Measurements from ENCODE around the gene TDRD7. TPM values are rescaled to one million over a fixed set of nuclear protein-coding genes. Genes with fewer than 3 reads are reported as not detected.

Gene TDRD7
- total and polyA plus RNA-seq, 2 experiments from 2014 or later = 4.2 to 4.5 TPM

- Histone ChIP-seq H3K4me3 (no peak overlapping the region), H3K36me3 (peaks cover 5% of the 10 kb centered on the region), H3K4me1 (ENCODE audit: low read depth) (peaks cover 42% of the 10 kb centered on the region), H3K27me3 (no peaks in the 10 kb centered on the region), H3K27ac (peak overlapping the region; percentile 85), H3K9me3 (ENCODE audit: low read depth) (no peaks in the 10 kb centered on the region)
- no peak for DNase-seq (ENCODE audit: low read depth in 1 of 2, low spot score in 1 of 2)
- no peak for TF ChIP-seq CTCF (IDR thresholded peaks at IDR 0.05; ENCODE audit: low read depth, low read length)
These were observed 120.0 kb downstream of the TDRD7 start for GRCh38 chr9:97531888-97532376.

DNA sequence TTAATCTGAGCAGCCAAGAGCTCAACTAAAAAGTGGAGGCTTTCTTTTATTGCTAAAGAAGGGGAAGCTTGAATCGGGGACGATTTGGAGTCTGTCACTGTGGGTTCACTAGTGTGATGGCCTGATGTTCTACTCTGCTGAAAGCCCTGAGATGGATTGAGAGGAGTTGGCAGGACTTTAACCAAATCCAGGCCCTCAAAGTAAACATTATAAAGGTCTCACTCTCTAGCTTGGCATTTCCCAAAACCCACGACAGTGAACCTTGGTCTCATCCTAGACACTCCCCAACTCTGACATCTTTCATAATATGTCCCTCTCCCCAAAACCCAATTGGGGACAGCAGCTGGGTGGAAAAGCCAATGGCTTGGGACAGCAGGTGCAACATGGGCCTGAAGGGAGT, 122.3 kb downstream of the TDRD7 start:
- peaks cover 19% of the 10 kb centered on the region for H3K4me1 ChIP-seq (ENCODE audit: low read depth)
- TF ChIP-seq CTCF (IDR thresholded peaks at IDR 0.05; ENCODE audit: low read depth, low read length) = no peak
- H3K4me3 ChIP-seq = no peak overlapping the region
- no peak overlapping the region for H3K27ac ChIP-seq
- DNase-seq (ENCODE audit: low read depth in 1 of 2, low spot score in 1 of 2) = no peak
- H3K9me3 ChIP-seq (ENCODE audit: low read depth) = no peaks in the 10 kb centered on the region
- H3K27me3 ChIP-seq = no peaks in the 10 kb centered on the region
- peaks cover 6% of the 10 kb centered on the region for H3K36me3 ChIP-seq

DNA sequence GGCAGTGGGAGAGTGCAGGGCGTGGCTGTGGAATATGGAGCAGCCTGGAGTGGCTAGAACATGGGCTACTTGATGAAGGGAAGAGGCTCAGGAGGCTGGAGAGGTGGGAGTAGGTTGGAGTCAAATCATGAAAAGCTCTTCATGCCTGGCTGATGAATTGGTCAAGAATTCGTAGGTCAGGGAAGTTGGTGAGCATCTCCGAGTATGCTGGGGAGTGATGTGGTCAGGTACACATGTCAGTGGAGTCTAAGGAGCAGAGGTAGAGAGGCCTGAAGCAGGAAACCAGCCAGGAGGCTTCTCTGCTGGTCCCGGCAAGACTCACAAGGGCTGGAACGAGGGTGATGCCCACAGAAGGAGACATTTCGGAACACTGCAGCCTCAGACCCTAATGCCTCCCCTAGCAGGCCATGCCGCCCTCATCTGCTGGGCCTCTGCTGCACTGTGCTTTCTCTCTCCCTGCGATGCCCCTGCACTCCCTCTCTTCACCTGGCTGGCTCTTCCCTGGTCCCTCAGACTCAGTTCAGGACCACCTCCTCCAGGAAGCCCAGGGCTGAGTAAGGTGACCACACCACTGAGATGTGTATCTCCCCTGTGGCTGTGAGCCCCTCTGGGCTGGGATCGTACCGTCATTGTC, 123.2 kb downstream of the TDRD7 start:
- Histone ChIP-seq H3K27ac (peak overlapping the region; percentile 81), H3K9me3 (ENCODE audit: low read depth) (no peaks in the 10 kb centered on the region), H3K27me3 (no peaks in the 10 kb centered on the region), H3K4me3 (no peak overlapping the region), H3K36me3 (peaks cover 9% of the 10 kb centered on the region), H3K4me1 (ENCODE audit: low read depth) (peaks cover 14% of the 10 kb centered on the region)
- no peak for DNase-seq (ENCODE audit: low read depth in 1 of 2, low spot score in 1 of 2)
- TF ChIP-seq CTCF (IDR thresholded peaks at IDR 0.05; ENCODE audit: low read depth, low read length) = no peak

DNA sequence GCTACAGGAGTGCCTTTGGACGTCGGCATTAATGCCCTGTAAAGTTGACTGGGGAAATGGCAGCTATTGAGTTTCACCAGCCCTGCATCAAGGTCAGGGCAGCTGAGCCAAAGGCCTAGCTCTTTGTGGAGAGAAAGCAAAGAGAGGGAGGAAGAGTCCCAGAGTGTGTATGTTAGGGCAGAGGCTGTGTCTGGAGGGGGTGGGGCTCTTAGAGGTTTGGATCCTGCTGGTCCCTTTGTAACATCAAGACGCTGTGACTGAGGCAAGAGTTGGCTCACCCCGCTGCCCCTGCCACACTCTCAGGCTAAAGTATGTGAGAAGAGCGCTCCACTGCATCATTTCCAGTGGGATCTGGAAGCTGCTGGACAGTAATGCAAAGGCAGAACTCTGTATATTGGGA, 123.9 kb downstream of the TDRD7 start:
- Histone ChIP-seq H3K9me3 (ENCODE audit: low read depth) (no peaks in the 10 kb centered on the region), H3K4me3 (no peak overlapping the region), H3K4me1 (ENCODE audit: low read depth) (peaks cover 15% of the 10 kb centered on the region), H3K27me3 (no peaks in the 10 kb centered on the region), H3K27ac (peak overlapping the region; percentile 81), H3K36me3 (peaks cover 9% of the 10 kb centered on the region)
- no peak for TF ChIP-seq CTCF (IDR thresholded peaks at IDR 0.05; ENCODE audit: low read depth, low read length)
- DNase-seq (ENCODE audit: low read depth in 1 of 2, low spot score in 1 of 2) = no peak

- no peak for TF ChIP-seq CTCF (IDR thresholded peaks at IDR 0.05; ENCODE audit: low read depth, low read length)
- DNase-seq (ENCODE audit: low read depth in 1 of 2, low spot score in 1 of 2) = no peak
- no peak overlapping the region for H3K4me3 ChIP-seq
- peaks cover 9% of the 10 kb centered on the region for H3K36me3 ChIP-seq
- H3K27me3 ChIP-seq = no peaks in the 10 kb centered on the region
- H3K4me1 ChIP-seq (ENCODE audit: low read depth) = peaks cover 15% of the 10 kb centered on the region
- peak overlapping the region; percentile 81 for H3K27ac ChIP-seq
- H3K9me3 ChIP-seq (ENCODE audit: low read depth) = no peaks in the 10 kb centered on the region
These were observed 124.6 kb downstream of the TDRD7 start for GRCh38 chr9:97536480-97536879.

Measured in cardiac muscle cell (in vitro differentiated cells and primary cell).